VCaP (cell line): ENCODE results near the gene RING1.
A peak's percentile ranks its signal among the peaks of the same experiment; 100 is the strongest.

Experiments
- H3K27ac ChIP-seq: fragments of 450-650 bp; 2 replicates; pipeline ENCODE4 v1.5.1; 2017
- CTCF ChIP-seq: fragments of 450-650 bp; conservative IDR thresholded peaks from 2 replicates; pipeline ENCODE4 v1.5.1; 2017; ENCODE audit warnings: mild to moderate bottlenecking, moderate library complexity

The RING1 gene

GRCh38 chr6:33190504-33191107, 17.7 kb upstream of the RING1 start:
- no peak for TF ChIP-seq CTCF
- H3K27ac ChIP-seq = no peak overlapping the region

- no peak for TF ChIP-seq CTCF
- H3K27ac ChIP-seq = no peak overlapping the region
These were observed 16.8 kb upstream of the RING1 start for GRCh38 chr6:33191383-33192104.

GRCh38 chr6:33192105-33192646, 16.1 kb upstream of the RING1 start, which contains the start of gene COL11A2:
TSS of gene COL11A2 (minus strand) at chr6:33192467. CDS start at chr6:33192240, 227 bp downstream.
- peak within 1 kb of the TSS; percentile 37; the same call in 1 of the 2 replicates for H3K27ac ChIP-seq
- no peak for TF ChIP-seq CTCF

- peak overlapping the region; percentile 37; the same call in 1 of the 2 replicates for H3K27ac ChIP-seq
- no peak for TF ChIP-seq CTCF
These were observed 15.4 kb upstream of the RING1 start for GRCh38 chr6:33192671-33193602.

- TF ChIP-seq CTCF = no peak
- no peak overlapping the region for H3K27ac ChIP-seq
These were observed 14.7 kb upstream of the RING1 start for GRCh38 chr6:33193619-33194018.

GRCh38 chr6:33194431-33194979, 13.8 kb upstream of the RING1 start:
- TF ChIP-seq CTCF = no peak
- no peak overlapping the region for H3K27ac ChIP-seq
